ENCODE measurements around the gene DNAH11.

DNA sequence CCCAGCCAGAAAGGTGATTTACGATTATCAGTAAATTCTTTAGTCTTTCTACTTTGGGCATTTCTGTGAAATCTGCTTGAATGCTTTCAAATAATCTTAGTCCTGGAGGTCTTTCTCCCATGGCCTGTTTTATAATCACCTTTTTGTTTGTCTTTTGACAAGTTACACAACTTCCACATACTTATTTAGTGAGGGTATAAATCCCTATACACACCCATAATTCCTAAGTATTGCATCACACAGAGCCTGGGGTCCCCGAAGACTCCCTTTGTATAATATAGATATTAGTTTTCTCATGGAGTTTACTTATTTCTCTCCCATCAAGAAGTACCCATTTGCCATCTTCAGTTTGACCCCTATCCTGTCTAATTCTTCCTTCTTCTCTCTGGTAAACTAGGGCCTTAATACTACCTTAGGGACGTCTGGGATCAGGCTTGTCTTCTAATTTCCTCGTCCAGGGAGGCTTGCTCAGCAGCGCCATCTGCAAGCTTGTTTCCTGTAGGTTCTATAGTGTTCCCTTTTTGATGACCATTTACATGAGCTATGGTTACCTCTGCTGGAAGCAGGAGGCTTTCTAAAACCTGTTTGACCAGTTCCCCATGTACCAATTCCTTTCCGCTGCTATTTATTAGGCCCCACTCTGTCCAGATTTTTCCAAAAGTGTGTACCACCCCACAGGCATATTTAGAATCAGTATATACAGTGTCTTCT is 8.1 kb downstream of the DNAH11 start:
- TF ChIP-seq RCOR1 (IDR thresholded peaks at IDR 0.05; ENCODE audit: insufficient replicate concordance, low read length) (no peak), MXI1 (IDR thresholded peaks at IDR 0.05; ENCODE audit: borderline replicate concordance, low read depth, low read length) (no peak), POLR2A (IDR thresholded peaks at IDR 0.05; ENCODE audit: low read depth, low read length) (no peak), SMC3 (IDR thresholded peaks at IDR 0.05; ENCODE audit: low read depth, low read length) (no peak), RFX5 (IDR thresholded peaks at IDR 0.05; ENCODE audit: low read depth, low read length) (no peak), FOS (IDR thresholded peaks at IDR 0.05; ENCODE audit: low read depth, low read length) (no peak), BHLHE40 (IDR thresholded peaks at IDR 0.05; ENCODE audit: low read depth, low read length) (no peak)
- TF ChIP-seq, protein P1, sequence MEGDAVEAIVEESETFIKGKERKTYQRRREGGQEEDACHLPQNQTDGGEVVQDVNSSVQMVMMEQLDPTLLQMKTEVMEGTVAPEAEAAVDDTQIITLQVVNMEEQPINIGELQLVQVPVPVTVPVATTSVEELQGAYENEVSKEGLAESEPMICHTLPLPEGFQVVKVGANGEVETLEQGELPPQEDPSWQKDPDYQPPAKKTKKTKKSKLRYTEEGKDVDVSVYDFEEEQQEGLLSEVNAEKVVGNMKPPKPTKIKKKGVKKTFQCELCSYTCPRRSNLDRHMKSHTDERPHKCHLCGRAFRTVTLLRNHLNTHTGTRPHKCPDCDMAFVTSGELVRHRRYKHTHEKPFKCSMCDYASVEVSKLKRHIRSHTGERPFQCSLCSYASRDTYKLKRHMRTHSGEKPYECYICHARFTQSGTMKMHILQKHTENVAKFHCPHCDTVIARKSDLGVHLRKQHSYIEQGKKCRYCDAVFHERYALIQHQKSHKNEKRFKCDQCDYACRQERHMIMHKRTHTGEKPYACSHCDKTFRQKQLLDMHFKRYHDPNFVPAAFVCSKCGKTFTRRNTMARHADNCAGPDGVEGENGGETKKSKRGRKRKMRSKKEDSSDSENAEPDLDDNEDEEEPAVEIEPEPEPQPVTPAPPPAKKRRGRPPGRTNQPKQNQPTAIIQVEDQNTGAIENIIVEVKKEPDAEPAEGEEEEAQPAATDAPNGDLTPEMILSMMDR (conservative IDR thresholded peaks at IDR 0.05; ENCODE audit: low read depth, low read length) = no peak

Measured in IMR-90 (cell line).